Measurements from ENCODE around the gene IRF9. TPM values are rescaled to one million over a fixed set of nuclear protein-coding genes. Genes with fewer than 3 reads are reported as not detected.

Gene IRF9
- total and polyA plus RNA-seq, 2 of the 13 experiments (the other 11 are each of a cell fraction or from before 2014, with no cell fraction given), result 14.9 to 49.7 TPM

DNA sequence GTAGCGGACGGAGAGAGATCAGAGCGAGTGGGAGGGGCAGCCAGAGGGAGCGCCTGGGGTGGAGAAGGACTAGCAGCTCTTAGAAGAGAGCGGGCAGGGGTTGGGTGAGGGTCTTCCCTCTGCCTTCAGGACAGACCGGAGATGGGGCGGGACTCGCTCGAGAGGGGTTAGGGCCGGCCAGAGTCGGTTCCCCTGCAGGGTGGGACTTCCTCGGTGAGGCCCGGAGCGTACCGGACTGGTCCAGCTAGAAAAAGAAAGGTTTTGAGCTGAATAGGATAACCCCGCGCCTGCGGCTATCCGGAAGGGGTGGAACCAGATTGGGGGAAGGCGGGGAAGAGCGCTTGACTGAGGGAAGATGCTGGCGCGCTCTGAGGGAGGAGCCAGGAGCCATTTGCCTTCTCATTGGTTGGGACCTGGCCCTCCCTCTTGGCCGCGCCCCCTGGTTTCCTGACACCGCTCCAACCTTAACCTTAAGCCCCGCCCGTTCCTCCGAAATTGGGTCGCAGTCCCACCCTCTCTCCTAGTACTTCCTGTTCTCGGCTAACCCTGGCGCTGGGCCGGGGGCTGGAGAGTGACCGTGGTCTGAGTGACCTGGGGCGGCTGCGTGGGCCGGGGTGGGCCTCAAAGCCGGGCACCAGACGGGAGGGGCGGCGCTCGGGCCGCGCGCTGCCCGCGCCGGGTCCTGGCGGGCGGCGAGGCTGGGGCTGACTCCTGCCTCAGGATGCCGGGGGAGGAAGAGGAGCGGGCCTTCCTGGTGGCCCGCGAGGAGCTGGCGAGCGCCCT is 13.9 kb upstream of the IRF9 start, which contains the start of gene RNF31 (continued):
- TF ChIP-seq, protein P1, sequence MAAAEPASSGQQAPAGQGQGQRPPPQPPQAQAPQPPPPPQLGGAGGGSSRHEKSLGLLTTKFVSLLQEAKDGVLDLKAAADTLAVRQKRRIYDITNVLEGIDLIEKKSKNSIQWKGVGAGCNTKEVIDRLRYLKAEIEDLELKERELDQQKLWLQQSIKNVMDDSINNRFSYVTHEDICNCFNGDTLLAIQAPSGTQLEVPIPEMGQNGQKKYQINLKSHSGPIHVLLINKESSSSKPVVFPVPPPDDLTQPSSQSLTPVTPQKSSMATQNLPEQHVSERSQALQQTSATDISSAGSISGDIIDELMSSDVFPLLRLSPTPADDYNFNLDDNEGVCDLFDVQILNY (CRISPR knock-in tag; conservative IDR thresholded peaks at IDR 0.05), result no peak
- TF ChIP-seq ZNF547 (CRISPR knock-in tag; IDR thresholded peaks at IDR 0.05) (no peak; the same call in none of the 2 replicates), ZNF776 (CRISPR knock-in tag; IDR thresholded peaks at IDR 0.05) (0 out of 2 replicates have a peak, but pooled peaks have one; percentile 22), ZNF530 (CRISPR knock-in tag; IDR thresholded peaks at IDR 0.05; ENCODE audit: low read depth) (no peak), FIP1L1 (IDR thresholded peaks at IDR 0.05; ENCODE audit: borderline replicate concordance, insufficient read depth, low read depth, low read length) (no peak)
- TF ChIP-seq, protein P2, sequence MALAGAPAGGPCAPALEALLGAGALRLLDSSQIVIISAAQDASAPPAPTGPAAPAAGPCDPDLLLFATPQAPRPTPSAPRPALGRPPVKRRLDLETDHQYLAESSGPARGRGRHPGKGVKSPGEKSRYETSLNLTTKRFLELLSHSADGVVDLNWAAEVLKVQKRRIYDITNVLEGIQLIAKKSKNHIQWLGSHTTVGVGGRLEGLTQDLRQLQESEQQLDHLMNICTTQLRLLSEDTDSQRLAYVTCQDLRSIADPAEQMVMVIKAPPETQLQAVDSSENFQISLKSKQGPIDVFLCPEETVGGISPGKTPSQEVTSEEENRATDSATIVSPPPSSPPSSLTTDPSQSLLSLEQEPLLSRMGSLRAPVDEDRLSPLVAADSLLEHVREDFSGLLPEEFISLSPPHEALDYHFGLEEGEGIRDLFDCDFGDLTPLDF (CRISPR knock-in tag; IDR thresholded peaks at IDR 0.05), result peak; percentile 46
- TF ChIP-seq, protein P3, sequence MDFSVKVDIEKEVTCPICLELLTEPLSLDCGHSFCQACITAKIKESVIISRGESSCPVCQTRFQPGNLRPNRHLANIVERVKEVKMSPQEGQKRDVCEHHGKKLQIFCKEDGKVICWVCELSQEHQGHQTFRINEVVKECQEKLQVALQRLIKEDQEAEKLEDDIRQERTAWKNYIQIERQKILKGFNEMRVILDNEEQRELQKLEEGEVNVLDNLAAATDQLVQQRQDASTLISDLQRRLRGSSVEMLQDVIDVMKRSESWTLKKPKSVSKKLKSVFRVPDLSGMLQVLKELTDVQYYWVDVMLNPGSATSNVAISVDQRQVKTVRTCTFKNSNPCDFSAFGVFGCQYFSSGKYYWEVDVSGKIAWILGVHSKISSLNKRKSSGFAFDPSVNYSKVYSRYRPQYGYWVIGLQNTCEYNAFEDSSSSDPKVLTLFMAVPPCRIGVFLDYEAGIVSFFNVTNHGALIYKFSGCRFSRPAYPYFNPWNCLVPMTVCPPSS (IDR thresholded peaks at IDR 0.05), result no peak
- TF ChIP-seq, protein P4, sequence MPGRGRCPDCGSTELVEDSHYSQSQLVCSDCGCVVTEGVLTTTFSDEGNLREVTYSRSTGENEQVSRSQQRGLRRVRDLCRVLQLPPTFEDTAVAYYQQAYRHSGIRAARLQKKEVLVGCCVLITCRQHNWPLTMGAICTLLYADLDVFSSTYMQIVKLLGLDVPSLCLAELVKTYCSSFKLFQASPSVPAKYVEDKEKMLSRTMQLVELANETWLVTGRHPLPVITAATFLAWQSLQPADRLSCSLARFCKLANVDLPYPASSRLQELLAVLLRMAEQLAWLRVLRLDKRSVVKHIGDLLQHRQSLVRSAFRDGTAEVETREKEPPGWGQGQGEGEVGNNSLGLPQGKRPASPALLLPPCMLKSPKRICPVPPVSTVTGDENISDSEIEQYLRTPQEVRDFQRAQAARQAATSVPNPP (CRISPR knock-in tag; IDR thresholded peaks at IDR 0.05), result peak; percentile 85
- TF ChIP-seq, protein P5, sequence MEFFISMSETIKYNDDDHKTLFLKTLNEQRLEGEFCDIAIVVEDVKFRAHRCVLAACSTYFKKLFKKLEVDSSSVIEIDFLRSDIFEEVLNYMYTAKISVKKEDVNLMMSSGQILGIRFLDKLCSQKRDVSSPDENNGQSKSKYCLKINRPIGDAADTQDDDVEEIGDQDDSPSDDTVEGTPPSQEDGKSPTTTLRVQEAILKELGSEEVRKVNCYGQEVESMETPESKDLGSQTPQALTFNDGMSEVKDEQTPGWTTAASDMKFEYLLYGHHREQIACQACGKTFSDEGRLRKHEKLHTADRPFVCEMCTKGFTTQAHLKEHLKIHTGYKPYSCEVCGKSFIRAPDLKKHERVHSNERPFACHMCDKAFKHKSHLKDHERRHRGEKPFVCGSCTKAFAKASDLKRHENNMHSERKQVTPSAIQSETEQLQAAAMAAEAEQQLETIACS (CRISPR knock-in tag; IDR thresholded peaks at IDR 0.05), result no peak
- TF ChIP-seq, protein P6, sequence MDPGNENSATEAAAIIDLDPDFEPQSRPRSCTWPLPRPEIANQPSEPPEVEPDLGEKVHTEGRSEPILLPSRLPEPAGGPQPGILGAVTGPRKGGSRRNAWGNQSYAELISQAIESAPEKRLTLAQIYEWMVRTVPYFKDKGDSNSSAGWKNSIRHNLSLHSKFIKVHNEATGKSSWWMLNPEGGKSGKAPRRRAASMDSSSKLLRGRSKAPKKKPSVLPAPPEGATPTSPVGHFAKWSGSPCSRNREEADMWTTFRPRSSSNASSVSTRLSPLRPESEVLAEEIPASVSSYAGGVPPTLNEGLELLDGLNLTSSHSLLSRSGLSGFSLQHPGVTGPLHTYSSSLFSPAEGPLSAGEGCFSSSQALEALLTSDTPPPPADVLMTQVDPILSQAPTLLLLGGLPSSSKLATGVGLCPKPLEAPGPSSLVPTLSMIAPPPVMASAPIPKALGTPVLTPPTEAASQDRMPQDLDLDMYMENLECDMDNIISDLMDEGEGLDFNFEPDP (CRISPR knock-in tag; conservative IDR thresholded peaks at IDR 0.05), result no peak

Data from HepG2 (cell line).